ENCODE data around the gene KLF6. TPM values are rescaled to one million over a fixed set of nuclear protein-coding genes. Genes with fewer than 3 reads are reported as not detected.

KLF6 gene
- total and polyA plus RNA-seq, 2 experiments from 2014 or later: 19.6 to 35.4 TPM

DNA sequence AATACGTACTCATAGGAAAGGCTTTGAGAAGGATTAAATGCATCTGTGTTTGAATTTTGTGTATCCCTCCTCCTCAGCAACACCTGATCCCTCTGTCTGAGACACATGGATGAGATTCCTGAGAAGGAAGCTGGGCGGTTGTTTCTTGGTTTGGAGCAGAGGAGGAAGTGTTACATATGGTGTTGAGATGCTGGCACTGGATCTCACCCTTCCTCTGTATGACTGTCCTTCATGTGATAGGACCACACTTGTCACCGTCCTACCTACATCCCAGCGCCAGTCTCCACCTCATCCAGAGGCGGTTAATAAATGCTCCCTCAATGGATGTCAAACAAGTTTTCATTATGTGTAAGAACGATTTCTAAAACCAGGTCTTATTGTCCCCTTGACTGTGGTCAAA is 49.4 kb upstream of the KLF6 start (continued):
- TF ChIP-seq ZNF462 (CRISPR knock-in tag; IDR thresholded peaks at IDR 0.05): no peak
- TF ChIP-seq ZNF331 (CRISPR knock-in tag; IDR thresholded peaks at IDR 0.05; ENCODE audit: low read depth): no peak
- no peak for TF ChIP-seq CREB1 (CRISPR knock-in tag; IDR thresholded peaks at IDR 0.05; ENCODE audit: low read depth)
- TF ChIP-seq EZH2 (IDR thresholded peaks at IDR 0.05; ENCODE audit: low read depth, unreplicated experiment): no peak
- no peak for TF ChIP-seq ETS1 (IDR thresholded peaks at IDR 0.05)
- TF ChIP-seq STAT1 (IDR thresholded peaks at IDR 0.05; ENCODE audit: unreplicated experiment): no peak
- no peak for TF ChIP-seq ZNF114 (CRISPR knock-in tag; IDR thresholded peaks at IDR 0.05)
- TF ChIP-seq POLR2AphosphoS5 (IDR thresholded peaks at IDR 0.05; ENCODE audit: low read depth): no peak

GRCh38 chr10:3833046-3833445 is 48.0 kb upstream of the KLF6 start:
- Mint-ChIP-seq H3K4me3 (no peak overlapping the region), H3K27ac (no peak overlapping the region), H3K9me3 (no peaks in the 10 kb centered on the region), H3K4me1 (peaks cover 24% of the 10 kb centered on the region), H3K36me3 (ENCODE audit: low read depth) (no peaks in the 10 kb centered on the region), H3K27me3 (ENCODE audit: insufficient read depth, low read depth, poor library complexity) (peaks cover 3% of the 10 kb centered on the region)
- Histone ChIP-seq H3K4me1 (ENCODE audit: insufficient read depth) (peaks cover 16% of the 10 kb centered on the region), H3K27me3 (ENCODE audit: insufficient read depth) (no peaks in the 10 kb centered on the region), H3K27ac (ENCODE audit: low read depth) (no peak overlapping the region), H3K36me3 (ENCODE audit: insufficient read depth) (no peaks in the 10 kb centered on the region), H3K79me2 (replicated peaks; ENCODE audit: insufficient read depth) (no peaks in the 10 kb centered on the region), H4K20me1 (replicated peaks; ENCODE audit: insufficient read depth) (no peaks in the 10 kb centered on the region), H2AFZ (no peak overlapping the region), H3K4me3 (no peak overlapping the region), H3K4me2 (no peak overlapping the region), H3K9me2 (ENCODE audit: insufficient read depth) (no peaks in the 10 kb centered on the region), H3F3A (replicated peaks; ENCODE audit: low read depth) (no peaks in the 10 kb centered on the region)
- no peak for ATAC-seq
- TF ChIP-seq POLR2AphosphoS5 (IDR thresholded peaks at IDR 0.05; ENCODE audit: low read depth): no peak
- no peak for TF ChIP-seq NANOG (IDR thresholded peaks at IDR 0.05; ENCODE audit: borderline replicate concordance)
- TF ChIP-seq REST (IDR thresholded peaks at IDR 0.05; ENCODE audit: unreplicated experiment): no peak
- no peak for TF ChIP-seq CREB1 (CRISPR knock-in tag; IDR thresholded peaks at IDR 0.05; ENCODE audit: low read depth)
- DNase-seq (ENCODE audit: low spot score): no peak
